MM.1S (cell line): Measurements from ENCODE around the gene FAM50B.

Experiments used
- DNase-seq: peaks from one replicate; pipeline ENCODE4 v3.0.0-alpha.2; 2015
- H2AFZ ChIP-seq: fragments of 300-600 bp; sonication (generic); 2 replicates; pipeline ENCODE4 v1.6.0; 2016; ENCODE audit warnings: antibody characterized with exemption, low read length
- H3F3A ChIP-seq: fragments of 300-600 bp; sonication (generic); 2 replicates; pipeline ENCODE4 v1.6.1; 2016; ENCODE audit warnings: mild to moderate bottlenecking, antibody characterized with exemption, low read length, moderate library complexity, mixed read lengths; ENCODE audit not compliant: insufficient read depth
- H3K27ac ChIP-seq: fragments of 300-600 bp; sonication (generic); 2 replicates; pipeline ENCODE4 v1.5.1; 2016; ENCODE audit warnings: mild to moderate bottlenecking, low read length
- H3K27me3 ChIP-seq: fragments of 300-600 bp; sonication (generic); replicated peaks from 2 replicates; pipeline ENCODE4 v1.6.0; 2016; ENCODE audit warnings: low read length; ENCODE audit not compliant: insufficient read depth
- H3K36me3 ChIP-seq: fragments of 300-600 bp; sonication (generic); replicated peaks from 2 replicates; pipeline ENCODE4 v1.6.1; 2016; ENCODE audit warnings: mild to moderate bottlenecking, low read length, mixed read lengths; ENCODE audit not compliant: insufficient read depth
- H3K4me1 ChIP-seq: fragments of 300-600 bp; sonication (generic); 2 replicates; pipeline ENCODE4 v1.6.1; 2016; ENCODE audit warnings: low read length, mixed read lengths
- H3K4me2 ChIP-seq: fragments of 300-600 bp; sonication (generic); 2 replicates; pipeline ENCODE4 v1.6.0; 2016; ENCODE audit warnings: low read depth, low read length
- H3K4me3 ChIP-seq: fragments of 300-600 bp; sonication (generic); 2 replicates; pipeline ENCODE4 v1.5.1; 2016; ENCODE audit warnings: low read length, mixed read lengths
- H3K79me2 ChIP-seq: fragments of 300-600 bp; sonication (generic); 2 replicates; pipeline ENCODE4 v1.6.1; 2016; ENCODE audit warnings: mixed run types, low read length, mixed read lengths
- H3K9ac ChIP-seq: fragments of 300-600 bp; sonication (generic); 2 replicates; pipeline ENCODE4 v1.6.1; 2016; ENCODE audit warnings: low read length, mixed read lengths
- H3K9me2 ChIP-seq: fragments of 300-600 bp; sonication (generic); replicated peaks from 2 replicates; pipeline ENCODE4 v1.6.1; 2016; ENCODE audit warnings: mild to moderate bottlenecking, low read length, mixed read lengths; ENCODE audit not compliant: insufficient read depth
- H3K9me3 ChIP-seq: fragments of 300-600 bp; sonication (generic); replicated peaks from 2 replicates; pipeline ENCODE4 v1.6.1; 2016; ENCODE audit warnings: mild to moderate bottlenecking, low read length, mixed read lengths; ENCODE audit not compliant: insufficient read depth
- H4K20me1 ChIP-seq: fragments of 300-600 bp; sonication (generic); 2 replicates; pipeline ENCODE4 v1.6.1; 2016; ENCODE audit warnings: mild to moderate bottlenecking, low read length, moderate library complexity, mixed read lengths; ENCODE audit not compliant: insufficient read depth
- EZH2 ChIP-seq: fragments of 300-600 bp; sonication (generic); optimal IDR thresholded peaks from 2 replicates; pipeline ENCODE3; 2017; ENCODE audit warnings: low read depth, mild to moderate bottlenecking, antibody characterized with exemption, low read length, mixed read lengths
- EZH2phosphoT487 ChIP-seq: fragments of 300-600 bp; sonication (generic); IDR thresholded peaks from 2 replicates; pipeline ENCODE4 v1.6.1; 2018; ENCODE audit warnings: antibody characterized with exemption, low read length
- TF ChIP-seq, protein P1 (sequence below): fragments of 300-600 bp; sonication (generic); IDR thresholded peaks from 2 replicates; pipeline ENCODE4 v1.5.1; 2016; ENCODE audit warnings: antibody characterized with exemption, low read length, mixed read lengths

The FAM50B gene

DNA sequence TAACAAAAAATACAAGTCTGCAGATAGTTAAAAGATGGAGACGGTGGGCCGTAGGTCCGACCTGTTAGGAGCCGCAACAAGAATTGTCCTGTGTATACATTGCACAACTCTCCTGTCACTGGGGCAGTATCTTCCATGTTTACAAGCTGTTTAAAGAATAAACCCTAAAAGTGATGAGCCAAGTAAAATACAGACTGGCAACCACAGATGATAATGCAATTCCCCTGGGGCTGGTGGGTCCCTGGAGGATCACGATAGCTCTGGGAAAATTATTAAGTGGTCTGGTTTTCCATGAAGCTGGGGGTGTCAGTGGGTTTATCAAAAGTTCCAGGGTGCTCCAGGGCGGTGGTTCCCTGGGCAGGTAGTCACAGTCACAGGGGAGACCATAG is 8.1 kb upstream of the FAM50B start:
- Histone ChIP-seq H4K20me1 (no peaks in the 10 kb centered on the region), H3F3A (no peaks in the 10 kb centered on the region), H3K27me3 (no peaks in the 10 kb centered on the region), H3K4me3 (no peak overlapping the region), H2AFZ (no peak overlapping the region), H3K79me2 (no peaks in the 10 kb centered on the region), H3K4me2 (no peak overlapping the region), H3K9me2 (no peaks in the 10 kb centered on the region), H3K27ac (no peak overlapping the region), H3K9ac (no peak overlapping the region), H3K36me3 (no peaks in the 10 kb centered on the region), H3K4me1 (no peaks in the 10 kb centered on the region), H3K9me3 (no peaks in the 10 kb centered on the region)
- no peak for DNase-seq
- no peak for TF ChIP-seq EZH2phosphoT487
- no peak for TF ChIP-seq EZH2
- TF ChIP-seq, protein P1, sequence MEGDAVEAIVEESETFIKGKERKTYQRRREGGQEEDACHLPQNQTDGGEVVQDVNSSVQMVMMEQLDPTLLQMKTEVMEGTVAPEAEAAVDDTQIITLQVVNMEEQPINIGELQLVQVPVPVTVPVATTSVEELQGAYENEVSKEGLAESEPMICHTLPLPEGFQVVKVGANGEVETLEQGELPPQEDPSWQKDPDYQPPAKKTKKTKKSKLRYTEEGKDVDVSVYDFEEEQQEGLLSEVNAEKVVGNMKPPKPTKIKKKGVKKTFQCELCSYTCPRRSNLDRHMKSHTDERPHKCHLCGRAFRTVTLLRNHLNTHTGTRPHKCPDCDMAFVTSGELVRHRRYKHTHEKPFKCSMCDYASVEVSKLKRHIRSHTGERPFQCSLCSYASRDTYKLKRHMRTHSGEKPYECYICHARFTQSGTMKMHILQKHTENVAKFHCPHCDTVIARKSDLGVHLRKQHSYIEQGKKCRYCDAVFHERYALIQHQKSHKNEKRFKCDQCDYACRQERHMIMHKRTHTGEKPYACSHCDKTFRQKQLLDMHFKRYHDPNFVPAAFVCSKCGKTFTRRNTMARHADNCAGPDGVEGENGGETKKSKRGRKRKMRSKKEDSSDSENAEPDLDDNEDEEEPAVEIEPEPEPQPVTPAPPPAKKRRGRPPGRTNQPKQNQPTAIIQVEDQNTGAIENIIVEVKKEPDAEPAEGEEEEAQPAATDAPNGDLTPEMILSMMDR, result no peak

DNA sequence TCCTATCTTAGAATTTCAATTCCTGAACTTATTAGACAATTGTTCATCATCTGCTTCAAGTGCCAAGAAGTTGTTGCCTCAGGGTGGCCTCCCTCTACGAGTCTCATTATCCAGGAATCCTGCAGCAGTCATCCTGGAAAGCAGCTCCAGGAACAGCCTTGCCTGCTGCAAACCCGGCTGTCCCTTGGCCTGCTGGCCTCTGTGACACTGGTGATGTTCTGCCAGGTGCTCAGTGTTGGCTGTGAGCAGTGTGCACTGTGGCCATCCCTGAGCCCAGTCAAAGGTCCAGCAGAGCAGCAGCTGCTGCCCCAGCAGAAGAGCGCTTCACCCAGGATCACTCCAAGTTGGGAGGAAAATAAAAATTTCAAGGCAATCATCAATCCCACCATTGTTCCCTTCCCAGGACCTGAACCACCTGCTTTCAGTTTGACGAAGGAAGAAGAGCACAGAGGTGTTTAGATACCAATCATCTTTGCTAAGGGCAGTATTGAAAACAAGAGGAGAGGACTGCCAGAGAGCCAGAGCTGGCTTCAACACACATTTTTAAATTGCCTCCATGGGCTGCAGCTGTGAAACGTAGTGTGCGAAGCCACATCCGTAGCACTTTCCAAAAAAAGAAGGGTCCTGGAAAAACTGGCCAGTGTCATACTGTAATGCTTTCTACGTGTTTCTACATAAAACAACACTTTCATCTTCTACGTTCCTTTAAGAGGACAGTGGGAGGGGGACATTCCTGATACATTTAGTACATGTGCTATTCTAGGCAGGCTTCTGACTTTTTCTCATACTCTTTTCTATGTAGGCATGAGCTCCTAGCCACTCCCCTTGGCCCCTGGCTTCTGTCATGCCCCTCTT is 7.2 kb upstream of the FAM50B start:
- H3F3A ChIP-seq, result no peaks in the 10 kb centered on the region
- H3K27me3 ChIP-seq, result no peaks in the 10 kb centered on the region
- no peak overlapping the region for H3K4me3 ChIP-seq
- no peaks in the 10 kb centered on the region for H4K20me1 ChIP-seq
- H3K27ac ChIP-seq, result no peak overlapping the region
- no peak overlapping the region for H3K4me2 ChIP-seq
- H3K4me1 ChIP-seq, result no peaks in the 10 kb centered on the region
- no peaks in the 10 kb centered on the region for H3K9me3 ChIP-seq
- no peaks in the 10 kb centered on the region for H3K79me2 ChIP-seq
- H3K9ac ChIP-seq, result no peak overlapping the region
- no peak overlapping the region for H2AFZ ChIP-seq
- no peaks in the 10 kb centered on the region for H3K36me3 ChIP-seq
- no peaks in the 10 kb centered on the region for H3K9me2 ChIP-seq
- TF ChIP-seq, protein P1, result no peak
- no peak for TF ChIP-seq EZH2
- TF ChIP-seq EZH2phosphoT487, result no peak
- no peak for DNase-seq

DNA sequence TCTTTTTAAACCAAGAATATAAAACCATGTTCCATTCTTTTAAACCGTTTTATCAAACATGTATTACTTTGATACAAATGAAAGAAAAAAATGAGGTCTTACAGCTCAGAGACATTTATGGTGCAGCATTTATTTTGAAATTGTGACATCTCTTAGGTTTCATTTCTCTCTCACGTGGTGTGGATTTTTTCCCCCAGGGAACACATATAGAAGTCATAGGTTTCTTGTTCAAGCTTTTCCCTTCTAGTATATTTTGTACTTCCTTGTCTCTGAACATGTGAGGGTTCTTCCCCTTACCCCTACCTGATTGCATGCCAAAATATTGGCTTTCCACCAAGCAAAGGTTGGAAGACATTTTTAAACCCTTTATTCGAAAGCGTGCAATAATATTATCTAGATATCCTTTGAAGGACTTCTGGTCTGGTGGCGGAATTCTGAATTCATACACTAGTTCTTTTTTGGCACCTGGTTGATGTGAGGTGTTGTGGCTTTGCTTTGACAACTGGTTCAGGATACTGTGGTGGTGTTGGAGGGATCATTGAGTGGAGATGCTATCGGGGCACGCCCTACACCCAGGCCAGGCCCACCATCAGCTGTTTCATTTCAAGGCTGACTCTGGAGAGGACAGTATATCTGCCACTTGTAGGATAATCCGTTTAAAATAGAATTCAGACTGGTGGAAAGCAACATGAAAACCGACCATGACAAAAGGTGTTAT is 5.6 kb upstream of the FAM50B start:
- H4K20me1 ChIP-seq, result no peaks in the 10 kb centered on the region
- no peaks in the 10 kb centered on the region for H3K27me3 ChIP-seq

More for the DNA sequence above, 5.6 kb upstream of the FAM50B start:
- TF ChIP-seq EZH2 (no peak), EZH2phosphoT487 (no peak)
- TF ChIP-seq, protein P1, result no peak
- Histone ChIP-seq H3K9me3 (no peaks in the 10 kb centered on the region), H3K4me2 (no peak overlapping the region), H3K4me3 (no peak overlapping the region), H3K79me2 (no peaks in the 10 kb centered on the region), H3K9me2 (no peaks in the 10 kb centered on the region), H2AFZ (no peak overlapping the region), H3K4me1 (no peaks in the 10 kb centered on the region), H3K36me3 (no peaks in the 10 kb centered on the region), H3K9ac (no peak overlapping the region), H3K27ac (no peak overlapping the region), H3F3A (no peaks in the 10 kb centered on the region)
- no peak for DNase-seq
